Measurements from ENCODE around the gene NEO1. TPM values are rescaled to one million over a fixed set of nuclear protein-coding genes. Genes with fewer than 3 reads are reported as not detected.

Gene NEO1
- total and polyA plus RNA-seq, 9 of the 15 experiments (the other 6 are each of a cell fraction or from before 2014, with no cell fraction given): 0.08 to 1.7 (median 0.48) TPM

DNA sequence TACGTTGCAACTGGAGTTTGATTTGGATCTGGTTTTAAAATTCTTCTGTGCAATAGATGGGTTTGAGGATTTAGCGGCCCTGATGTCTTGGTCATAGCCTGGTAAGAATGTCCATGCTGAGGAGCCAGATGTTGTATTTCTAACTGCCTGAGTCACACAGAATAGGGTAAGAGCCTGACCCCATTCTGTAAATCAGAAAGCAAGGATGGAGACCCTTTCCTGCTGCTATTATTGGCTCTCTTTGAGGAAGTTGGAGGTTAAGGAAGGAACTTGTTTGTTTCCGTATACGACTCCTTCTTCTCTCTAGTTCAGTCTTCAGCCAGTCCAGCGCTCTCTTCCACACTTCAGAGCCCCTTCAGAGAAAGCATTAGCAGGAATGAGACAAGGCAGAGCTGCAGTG lies 251.4 kb downstream of the NEO1 start:
- no peak overlapping the region for H3K27ac ChIP-seq (ENCODE audit: extremely low read depth, low read depth, low read length)
- TF ChIP-seq HBP1 (CRISPR knock-in tag; IDR thresholded peaks at IDR 0.05) (no peak), SMAD3 (CRISPR knock-in tag; conservative IDR thresholded peaks at IDR 0.05) (no peak), CREBBP (IDR thresholded peaks at IDR 0.05; ENCODE audit: low read depth, low read length) (no peak)
- TF ChIP-seq, protein P1, sequence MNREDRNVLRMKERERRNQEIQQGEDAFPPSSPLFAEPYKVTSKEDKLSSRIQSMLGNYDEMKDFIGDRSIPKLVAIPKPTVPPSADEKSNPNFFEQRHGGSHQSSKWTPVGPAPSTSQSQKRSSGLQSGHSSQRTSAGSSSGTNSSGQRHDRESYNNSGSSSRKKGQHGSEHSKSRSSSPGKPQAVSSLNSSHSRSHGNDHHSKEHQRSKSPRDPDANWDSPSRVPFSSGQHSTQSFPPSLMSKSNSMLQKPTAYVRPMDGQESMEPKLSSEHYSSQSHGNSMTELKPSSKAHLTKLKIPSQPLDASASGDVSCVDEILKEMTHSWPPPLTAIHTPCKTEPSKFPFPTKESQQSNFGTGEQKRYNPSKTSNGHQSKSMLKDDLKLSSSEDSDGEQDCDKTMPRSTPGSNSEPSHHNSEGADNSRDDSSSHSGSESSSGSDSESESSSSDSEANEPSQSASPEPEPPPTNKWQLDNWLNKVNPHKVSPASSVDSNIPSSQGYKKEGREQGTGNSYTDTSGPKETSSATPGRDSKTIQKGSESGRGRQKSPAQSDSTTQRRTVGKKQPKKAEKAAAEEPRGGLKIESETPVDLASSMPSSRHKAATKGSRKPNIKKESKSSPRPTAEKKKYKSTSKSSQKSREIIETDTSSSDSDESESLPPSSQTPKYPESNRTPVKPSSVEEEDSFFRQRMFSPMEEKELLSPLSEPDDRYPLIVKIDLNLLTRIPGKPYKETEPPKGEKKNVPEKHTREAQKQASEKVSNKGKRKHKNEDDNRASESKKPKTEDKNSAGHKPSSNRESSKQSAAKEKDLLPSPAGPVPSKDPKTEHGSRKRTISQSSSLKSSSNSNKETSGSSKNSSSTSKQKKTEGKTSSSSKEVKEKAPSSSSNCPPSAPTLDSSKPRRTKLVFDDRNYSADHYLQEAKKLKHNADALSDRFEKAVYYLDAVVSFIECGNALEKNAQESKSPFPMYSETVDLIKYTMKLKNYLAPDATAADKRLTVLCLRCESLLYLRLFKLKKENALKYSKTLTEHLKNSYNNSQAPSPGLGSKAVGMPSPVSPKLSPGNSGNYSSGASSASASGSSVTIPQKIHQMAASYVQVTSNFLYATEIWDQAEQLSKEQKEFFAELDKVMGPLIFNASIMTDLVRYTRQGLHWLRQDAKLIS (CRISPR knock-in tag; IDR thresholded peaks at IDR 0.05): no peak
- TF ChIP-seq, protein P2, sequence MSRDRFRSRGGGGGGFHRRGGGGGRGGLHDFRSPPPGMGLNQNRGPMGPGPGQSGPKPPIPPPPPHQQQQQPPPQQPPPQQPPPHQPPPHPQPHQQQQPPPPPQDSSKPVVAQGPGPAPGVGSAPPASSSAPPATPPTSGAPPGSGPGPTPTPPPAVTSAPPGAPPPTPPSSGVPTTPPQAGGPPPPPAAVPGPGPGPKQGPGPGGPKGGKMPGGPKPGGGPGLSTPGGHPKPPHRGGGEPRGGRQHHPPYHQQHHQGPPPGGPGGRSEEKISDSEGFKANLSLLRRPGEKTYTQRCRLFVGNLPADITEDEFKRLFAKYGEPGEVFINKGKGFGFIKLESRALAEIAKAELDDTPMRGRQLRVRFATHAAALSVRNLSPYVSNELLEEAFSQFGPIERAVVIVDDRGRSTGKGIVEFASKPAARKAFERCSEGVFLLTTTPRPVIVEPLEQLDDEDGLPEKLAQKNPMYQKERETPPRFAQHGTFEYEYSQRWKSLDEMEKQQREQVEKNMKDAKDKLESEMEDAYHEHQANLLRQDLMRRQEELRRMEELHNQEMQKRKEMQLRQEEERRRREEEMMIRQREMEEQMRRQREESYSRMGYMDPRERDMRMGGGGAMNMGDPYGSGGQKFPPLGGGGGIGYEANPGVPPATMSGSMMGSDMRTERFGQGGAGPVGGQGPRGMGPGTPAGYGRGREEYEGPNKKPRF (IDR thresholded peaks at IDR 0.05; ENCODE audit: low read depth, low read length): no peak
- H3K9me1 ChIP-seq (ENCODE audit: control insufficient read depth, insufficient read depth, low read length): no peaks in the 10 kb centered on the region
- H3K9me3 ChIP-seq (replicated peaks; ENCODE audit: control insufficient read depth, insufficient read depth, low read depth, low read length): no peaks in the 10 kb centered on the region
- H2AFZ ChIP-seq (ENCODE audit: low read depth, low read length): no peak overlapping the region
- FAIRE-seq (no peak), DNase-seq (ENCODE audit: extremely low read depth in 1 of 4, low spot score in 3 of 4) (no peak), ATAC-seq (no peak)
- no peak overlapping the region for H3K4me2 ChIP-seq (ENCODE audit: insufficient read depth, low read length)
- H3K36me3 ChIP-seq (ENCODE audit: control insufficient read depth, insufficient read depth, low read length): no peaks in the 10 kb centered on the region
- CTCF ChIA-PET (ENCODE audit: low intra/inter-chr PET ratio): no interaction called here
- POLR2A ChIA-PET: no interaction called here
- WGBS (ENCODE audit: insufficient coverage, low coverage, missing lambda C conversion rate): 7% methylated on average over 5 of the region's 5 CpGs
- in situ Hi-C loops (cut with MboI) (loop anchor here (10.0 kb wide), 1 partner anchor 241 kb away; no protein-coding TSS in a partner anchor), intact Hi-C loops (cut with micrococcal nuclease) (no loop called here)
- H3K9ac ChIP-seq (ENCODE audit: insufficient read depth in 1 of 2, low read depth in 2 of 2, low read length in 2 of 2): no peak overlapping the region
- no peaks in the 10 kb centered on the region for H3K79me2 ChIP-seq (ENCODE audit: control insufficient read depth, insufficient read depth, low read length)
- H4K20me1 ChIP-seq (replicated peaks; ENCODE audit: control insufficient read depth, insufficient read depth, low read length): no peaks in the 10 kb centered on the region
- peaks cover 21 to 35% of the 10 kb centered on the region in 2 experiments; a peak in 4 of 5 replicates for H3K27me3 ChIP-seq (ENCODE audit: control insufficient read depth in 2 of 2, insufficient read depth in 2 of 2, low read length in 2 of 2)
- BruUV-seq (replicated peaks): no TSS peak
- H3K4me1 ChIP-seq (replicated peaks in 1 of 2; ENCODE audit: control insufficient read depth in 2 of 2, insufficient read depth in 2 of 2, low read length in 2 of 2): no peaks in the 10 kb centered on the region; a peak in 1 of 5 replicates
- H3K4me3 ChIP-seq: no peak overlapping the region
